Nephron progenitor cell (in vitro differentiated cells): Measurements from ENCODE around the gene SIX5.

Source experiments
- DNase-seq: peaks from one replicate; pipeline ENCODE4 v3.0.0; 2021
- H3K27ac Mint-ChIP-seq: 2 replicates; pipeline ENCODE4 v1.8.0; 2021; ENCODE audit warnings: mild to moderate bottlenecking, moderate library complexity, mixed read lengths
- H3K27me3 Mint-ChIP-seq: 2 replicates; pipeline ENCODE4 v1.8.0; 2021; ENCODE audit warnings: mild to moderate bottlenecking, low read depth, mixed read lengths; ENCODE audit not compliant: poor library complexity
- H3K36me3 Mint-ChIP-seq: 2 replicates; pipeline ENCODE4 v1.8.0; 2021; ENCODE audit warnings: low read depth, mixed read lengths
- H3K4me1 Mint-ChIP-seq: 2 replicates; pipeline ENCODE4 v1.8.0; 2021; ENCODE audit warnings: mixed read lengths
- H3K4me3 Mint-ChIP-seq: 2 replicates; pipeline ENCODE4 v1.8.0; 2021; ENCODE audit warnings: mild to moderate bottlenecking, moderate library complexity, mixed read lengths
- H3K9me3 Mint-ChIP-seq: 2 replicates; pipeline ENCODE4 v1.8.0; 2021; ENCODE audit warnings: mild to moderate bottlenecking, moderate library complexity, mixed read lengths
- CTCF ChIP-seq: fragments of 200-600 bp; sonication (generic); IDR thresholded peaks from 2 replicates; pipeline ENCODE4 v1.5.0; 2021; ENCODE audit warnings: antibody characterized with exemption

SIX5 gene

GRCh38 chr19:45784096-45784495, 15.0 kb upstream of the SIX5 start:
- Mint-ChIP-seq H3K9me3 (no peaks in the 10 kb centered on the region), H3K27ac (peak overlapping the region; percentile 66), H3K4me3 (no peak overlapping the region), H3K4me1 (peaks cover 46% of the 10 kb centered on the region), H3K27me3 (no peaks in the 10 kb centered on the region), H3K36me3 (peaks cover 23% of the 10 kb centered on the region)
- TF ChIP-seq CTCF = no peak
- DNase-seq = no peak

- Mint-ChIP-seq H3K36me3 (peaks cover 19% of the 10 kb centered on the region), H3K27ac (peak overlapping the region; percentile 81), H3K9me3 (no peaks in the 10 kb centered on the region), H3K4me3 (peak overlapping the region; percentile 36), H3K4me1 (peaks cover 54% of the 10 kb centered on the region), H3K27me3 (no peaks in the 10 kb centered on the region)
- no peak for DNase-seq
- no peak for TF ChIP-seq CTCF
These were observed 14.1 kb upstream of the SIX5 start for GRCh38 chr19:45782820-45783785.

GRCh38 chr19:45782162-45782691, 13.2 kb upstream of the SIX5 start, which contains the start of gene DMPK:
TSS of gene DMPK (minus strand) at chr19:45782490. CDS start at chr19:45782352, 138 bp downstream.
- no peak for TF ChIP-seq CTCF
- peak within 1 kb of the TSS; percentile 36 for H3K4me3 Mint-ChIP-seq
- H3K9me3 Mint-ChIP-seq = no peaks in the 10 kb centered on the region
- no peaks in the 10 kb centered on the region for H3K27me3 Mint-ChIP-seq
- no peak for DNase-seq
- peaks cover 16% of the 10 kb centered on the region for H3K36me3 Mint-ChIP-seq
- H3K4me1 Mint-ChIP-seq = peaks cover 54% of the 10 kb centered on the region
- H3K27ac Mint-ChIP-seq = peak within 1 kb of the TSS; percentile 81

GRCh38 chr19:45781214-45782161, 12.4 kb upstream of the SIX5 start:
- H3K36me3 Mint-ChIP-seq = peaks cover 21% of the 10 kb centered on the region
- peak overlapping the region; percentile 25 for H3K4me3 Mint-ChIP-seq
- peaks cover 3% of the 10 kb centered on the region for H3K27me3 Mint-ChIP-seq
- no peak for TF ChIP-seq CTCF
- no peak overlapping the region for H3K27ac Mint-ChIP-seq
- H3K9me3 Mint-ChIP-seq = no peaks in the 10 kb centered on the region
- DNase-seq = no peak
- peaks cover 54% of the 10 kb centered on the region for H3K4me1 Mint-ChIP-seq

GRCh38 chr19:45780448-45781213, 11.6 kb upstream of the SIX5 start:
- H3K36me3 Mint-ChIP-seq = peaks cover 23% of the 10 kb centered on the region
- peak overlapping the region; percentile 25 for H3K4me3 Mint-ChIP-seq
- peaks cover 3% of the 10 kb centered on the region for H3K27me3 Mint-ChIP-seq
- H3K9me3 Mint-ChIP-seq = no peaks in the 10 kb centered on the region
- no peak for DNase-seq
- TF ChIP-seq CTCF = no peak
- H3K27ac Mint-ChIP-seq = no peak overlapping the region
- peaks cover 54% of the 10 kb centered on the region for H3K4me1 Mint-ChIP-seq
